HepG2 (cell line): ENCODE measurements around the gene CMTR2. TPM values are rescaled to one million over a fixed set of nuclear protein-coding genes. Genes with fewer than 3 reads are reported as not detected.

ENCODE experiments used
- ATAC-seq: fragments of 200-7000 bp; cut with Tn5 transposase; 3 replicates; pipeline ENCODE4 v1.9.1; 2020; ENCODE audit warnings: mild to moderate bottlenecking, moderate library complexity
- BruUV-seq: library from RNA; stranded (reverse); fragments of 400-500 nt; replicated peaks from 2 replicates; lab custom pipeline; 2021; lab: Mats Ljungman, UMichigan
- CTCF ChIA-PET: fragments of 300-600 bp; formaldehyde crosslinking; extraction: SDS; loops from one replicate; lab custom pipeline; 2021; ENCODE audit warnings: low total read pairs, inconsistent platforms, low intra/inter-chr PET ratio; lab: Yijun Ruan, JAX
- POLR2A ChIA-PET: fragments of 350-600 bp; sonication (Branson Sonifier 250); formaldehyde crosslinking; loops from one replicate; lab custom pipeline; 2020; ENCODE audit warnings: antibody characterized with exemption, inconsistent platforms; lab: Yijun Ruan, JAX
- DNase-seq: peaks from one replicate; pipeline ENCODE4 v3.0.0-alpha.2; 2015; ENCODE audit warnings: low spot score
- FAIRE-seq: peaks from 3 replicates; lab custom pipeline; 2011; peaks lifted over from hg19 to GRCh38; lab: Jason Lieb, UNC
- H2AFZ ChIP-seq: one replicate; pipeline ENCODE4 v1.6.1; 2011; ENCODE audit warnings: low read length, inconsistent platforms
- H3K27ac ChIP-seq: fragments of 300-600 bp; 3 replicates; pipeline ENCODE4 v1.8.0; 2011; ENCODE audit warnings: mixed run types, mild to moderate bottlenecking, mixed read lengths, low read length, inconsistent platforms; ENCODE audit not compliant: insufficient read depth; ENCODE audit errors: extremely low read length
- H3K27me3 ChIP-seq, 2 experiments: fragments of 200-600 bp in 1 of 2; 2 replicates in 1 of 2; 3 replicates in 1 of 2; pipeline versions ENCODE4 v1.6.0 to v1.8.0; 2011; ENCODE audit warnings: low read length in 2 of 2, mild to moderate bottlenecking in 2 of 2, moderate library complexity in 2 of 2, inconsistent platforms in 1 of 2; ENCODE audit not compliant: insufficient read depth in 2 of 2, control insufficient read depth in 1 of 2
- H3K36me3 ChIP-seq, 2 experiments: fragments of 200-600 bp in 1 of 2; replicated peaks in 1 of 2; 2 replicates in 1 of 2; 3 replicates in 1 of 2; pipeline versions ENCODE4 v1.5.1 to v1.8.0; 2011; ENCODE audit warnings: low read length in 2 of 2, inconsistent platforms in 1 of 2; ENCODE audit not compliant: insufficient read depth in 2 of 2, control insufficient read depth in 1 of 2
- H3K4me1 ChIP-seq: 2 replicates; pipeline ENCODE4 v1.5.1; 2012; ENCODE audit warnings: low read length, inconsistent platforms; ENCODE audit not compliant: insufficient read depth
- H3K4me2 ChIP-seq: 2 replicates; pipeline ENCODE4 v1.6.0; 2011; ENCODE audit warnings: low read depth, low read length, inconsistent platforms
- H3K4me3 ChIP-seq, 3 experiments: fragments of 200-600 bp in 1 of 3; sonication (generic), shearing (Covaris generic) in 1 of 3; replicated peaks in 1 of 3; 2 replicates each; pipeline ENCODE4 v1.5.1; 2011 to 2016; ENCODE audit warnings: low read length in 3 of 3, inconsistent platforms in 2 of 3, low read depth in 2 of 3, mild to moderate bottlenecking in 2 of 3, control low read depth in 1 of 3, mixed read lengths in 1 of 3; ENCODE audit not compliant: insufficient read depth in 1 of 3
- H3K79me2 ChIP-seq: one replicate; pipeline ENCODE4 v1.6.1; 2011; ENCODE audit warnings: low read length, inconsistent platforms; ENCODE audit not compliant: insufficient read depth
- H3K9ac ChIP-seq: 2 replicates; pipeline ENCODE4 v1.6.0; 2011; ENCODE audit warnings: mild to moderate bottlenecking, low read depth, low read length, inconsistent platforms; ENCODE audit not compliant: insufficient read depth
- H3K9me3 ChIP-seq: 2 replicates; pipeline ENCODE4 v1.5.1; 2012; ENCODE audit warnings: mild to moderate bottlenecking, low read length
- H4K20me1 ChIP-seq: 2 replicates; pipeline ENCODE4 v1.6.0; 2011; ENCODE audit warnings: inconsistent platforms, mild to moderate bottlenecking, low read length, moderate library complexity; ENCODE audit not compliant: insufficient read depth
- ARID2 ChIP-seq: sonication (generic); formaldehyde crosslinking; IDR thresholded peaks from 2 replicates; pipeline ENCODE4 v1.8.1; 2022; ENCODE audit warnings: mild to moderate bottlenecking, missing genetic modification reagents, borderline replicate concordance
- CREB1 ChIP-seq, 2 experiments: fragments of 450-650 bp in 1 of 2; IDR thresholded peaks; 2 replicates each; pipeline ENCODE4 v1.6.1; 2016 to 2017; ENCODE audit warnings: control low read depth in 1 of 2, mild to moderate bottlenecking in 1 of 2, missing compliant biosample characterization in 1 of 2, missing genetic modification characterization in 1 of 2
- FOSL2 ChIP-seq: sonication (generic); formaldehyde crosslinking; IDR thresholded peaks from 2 replicates; pipeline ENCODE4 v1.4.0; 2020; ENCODE audit warnings: missing genetic modification reagents
- GABPA ChIP-seq, 2 experiments: IDR thresholded peaks; 2 replicates each; pipeline ENCODE4 v1.6.1; 2011 to 2016; ENCODE audit warnings: low read depth in 2 of 2, low read length in 1 of 2, missing biosample characterization in 1 of 2, missing genetic modification characterization in 1 of 2
- HNRNPH1 ChIP-seq: fragments of 200-400 bp; formaldehyde crosslinking; optimal IDR thresholded peaks from 2 replicates; pipeline ENCODE3; 2017; ENCODE audit warnings: mild to moderate bottlenecking, low read depth, low read length
- KDM2A ChIP-seq: sonication (generic); formaldehyde crosslinking; IDR thresholded peaks from 2 replicates; pipeline ENCODE4 v1.4.0; 2020; ENCODE audit warnings: low read depth, missing genetic modification reagents, borderline replicate concordance
- LCORL ChIP-seq, 2 experiments: fragments of 450-650 bp in 1 of 2; sonication (generic) in 1 of 2; formaldehyde crosslinking in 1 of 2; IDR thresholded peaks; 2 replicates each; pipeline versions ENCODE4 v1.5.0 to v1.6.1; 2017 to 2020; ENCODE audit warnings: antibody characterized with exemption in 1 of 2, missing genetic modification reagents in 1 of 2
- NR2F1 ChIP-seq, 2 experiments: fragments of 450-650 bp in 1 of 2; formaldehyde crosslinking in 1 of 2; IDR thresholded peaks; 2 replicates each; pipeline versions ENCODE4 v1.5.0 to v1.6.1; 2016 to 2020; ENCODE audit warnings: mild to moderate bottlenecking in 1 of 2, missing compliant biosample characterization in 1 of 2, missing genetic modification reagents in 1 of 2, moderate library complexity in 1 of 2
- NR2F6 ChIP-seq, 2 experiments: IDR thresholded peaks; 2 replicates each; pipeline ENCODE4 v1.6.1; 2016; ENCODE audit warnings: antibody characterized with exemption in 1 of 2, mild to moderate bottlenecking in 1 of 2
- PRPF4 ChIP-seq: fragments of 200-400 bp; formaldehyde crosslinking; IDR thresholded peaks from 2 replicates; pipeline ENCODE4 v1.6.1; 2016; ENCODE audit warnings: low read length, low read depth; ENCODE audit not compliant: poor library complexity, severe bottlenecking
- TEAD3 ChIP-seq: optimal IDR thresholded peaks from 2 replicates; pipeline ENCODE3; 2016; ENCODE audit warnings: borderline replicate concordance
- TRIM24 ChIP-seq: sonication (generic); formaldehyde crosslinking; IDR thresholded peaks from 2 replicates; pipeline ENCODE4 v1.8.0; 2022; ENCODE audit warnings: mild to moderate bottlenecking, missing genetic modification reagents
- ZIK1 ChIP-seq: sonication (generic); formaldehyde crosslinking; IDR thresholded peaks from 2 replicates; pipeline ENCODE4 v1.5.0; 2020; ENCODE audit warnings: mild to moderate bottlenecking, low read depth, missing genetic modification reagents, borderline replicate concordance
- ZNF335 ChIP-seq: sonication (generic); formaldehyde crosslinking; IDR thresholded peaks from 2 replicates; pipeline ENCODE4 v1.4.0; 2020; ENCODE audit warnings: missing genetic modification reagents
- ZNF670 ChIP-seq: sonication (generic); formaldehyde crosslinking; IDR thresholded peaks from 2 replicates; pipeline ENCODE4 v1.8.0; 2022; ENCODE audit warnings: mild to moderate bottlenecking, missing genetic modification reagents, borderline replicate concordance
- ZNF737 ChIP-seq: sonication (generic); formaldehyde crosslinking; IDR thresholded peaks from 2 replicates; pipeline ENCODE4 v1.5.0; 2020; ENCODE audit warnings: missing genetic modification reagents, mild to moderate bottlenecking, borderline replicate concordance
- WGBS: methylation state at CpG from one replicate; pipeline ENCODE4 v1.1.6; 2017; ENCODE audit warnings: low lambda C conversion rate; 5-methylcytosine and 5-hydroxymethylcytosine counted together
- in situ Hi-C: cut with HindIII; loops from 2 replicates; pipeline ENCODE4 v1.10.0; 2017; ENCODE audit warnings: low pct_unique_long_range_greater_than_20kb; ENCODE audit not compliant: extremely low pct_ligation_motif_present
- intact Hi-C: fragments of 100-400 bp; cut with micrococcal nuclease; formaldehyde crosslinking; loops from one replicate; pipeline ENCODE4 v1.10.0; 2022; ENCODE audit not compliant: unreplicated experiment
- polyA plus RNA-seq, 8 experiments: library from polyadenylated mRNA; depleted of rRNA in 3 of 8; stranded (reverse) in 7 of 8; unstranded in 1 of 8; fragments of >200 nt; fragmentation: Illumina TruSeq in 4 of 8; extraction: Trizol in 4 of 8; gene quantifications; 2 replicates each; pipeline versions ENCODE4 v1.2.1 to v1.2.3, GENCODE V29; 2011 to 2016; ENCODE audit warnings: low read depth in 4 of 8, missing spikeins in 1 of 8, mixed read lengths in 1 of 8; ENCODE audit not compliant: insufficient read depth in 1 of 8
- total RNA-seq, 5 experiments: library from RNA; depleted of rRNA; stranded (reverse); fragments of >200 nt; fragmentation: Illumina TruSeq; extraction: Trizol; gene quantifications; 2 replicates each; pipeline ENCODE4 v1.2.3, GENCODE V29; 2016; ENCODE audit warnings: low read depth in 1 of 5
- TF ChIP-seq, protein P1 (sequence below): sonication (generic); formaldehyde crosslinking; conservative IDR thresholded peaks from 2 replicates; pipeline ENCODE4 v1.4.0; 2020; ENCODE audit warnings: missing genetic modification reagents
- TF ChIP-seq, protein P2 (sequence below): sonication (generic); formaldehyde crosslinking; IDR thresholded peaks from 2 replicates; pipeline ENCODE4 v1.4.0; 2020; ENCODE audit warnings: missing genetic modification reagents, mild to moderate bottlenecking, borderline replicate concordance
- TF ChIP-seq, protein P3 (sequence below): IDR thresholded peaks from 2 replicates; pipeline ENCODE4 v1.6.1; 2018; ENCODE audit warnings: missing genetic modification reagents, mild to moderate bottlenecking, missing compliant biosample characterization

Gene CMTR2
- total and polyA plus RNA-seq, 2 of the 13 experiments (the other 11 are each of a cell fraction or from before 2014, with no cell fraction given) = 15.0 to 19.9 TPM

DNA sequence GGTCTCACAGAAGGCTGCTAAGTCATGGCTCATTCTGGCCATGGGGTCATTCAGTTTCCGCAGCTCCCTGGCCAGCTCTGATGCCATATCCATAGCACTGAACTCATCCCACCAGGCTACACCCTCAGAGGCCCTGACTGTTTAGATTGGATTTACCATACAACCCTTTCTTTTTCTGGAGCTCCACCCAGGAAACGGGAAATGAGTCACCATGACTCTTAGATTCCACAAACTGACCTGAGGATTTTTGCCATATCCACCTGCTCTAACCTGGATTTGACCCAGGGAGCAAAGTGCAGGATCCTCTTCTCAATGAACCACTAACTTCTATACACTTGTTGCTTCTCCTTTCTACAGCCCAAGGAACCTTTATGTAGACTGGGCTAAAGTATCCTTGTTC is 49.0 kb upstream of the CMTR2 start (continued):
- TF ChIP-seq ARID2 (CRISPR knock-in tag) (no peak), FOSL2 (CRISPR knock-in tag) (peak; percentile 91), HNRNPH1 (no peak), NR2F1 (CRISPR knock-in tag; IDR thresholded peaks at IDR 0.05) (peak in 1 of 2 experiments; percentile 20; a peak in 1 of 4 replicates), NR2F6 (IDR thresholded peaks at IDR 0.05) (peak; percentile 40; the same call in 1 of the 2 replicates), NR2F6 (CRISPR knock-in tag; IDR thresholded peaks at IDR 0.05) (peak; percentile 48; the same call in 1 of the 2 replicates), CREB1 (IDR thresholded peaks at IDR 0.05) (no peak), CREB1 (CRISPR knock-in tag; IDR thresholded peaks at IDR 0.05) (peak; percentile 36; the same call in 1 of the 2 replicates), TEAD3 (CRISPR knock-in tag) (peak; percentile 6), GABPA (IDR thresholded peaks at IDR 0.05; ENCODE audit: low read depth, low read length) (no peak), GABPA (CRISPR knock-in tag; IDR thresholded peaks at IDR 0.05; ENCODE audit: low read depth) (peak; percentile 73)

DNA sequence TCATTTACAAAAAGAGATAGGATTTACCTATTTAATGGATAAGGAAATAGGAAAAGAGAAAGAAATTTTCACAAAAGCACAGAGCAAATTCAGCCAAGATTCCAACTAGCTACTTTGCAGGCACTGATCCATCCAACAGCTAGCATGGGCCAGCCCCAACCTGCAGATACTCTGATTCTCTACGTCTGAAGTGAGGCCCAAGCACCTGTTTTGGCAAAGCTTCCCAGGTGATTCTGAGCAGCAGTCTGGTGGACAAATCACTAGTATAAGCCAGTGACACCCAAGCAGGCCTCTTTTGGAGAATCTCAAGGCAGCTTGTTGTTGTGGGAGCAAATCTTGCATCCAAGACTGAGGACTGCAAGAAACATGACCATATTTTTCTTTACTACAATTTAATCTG is 48.4 kb upstream of the CMTR2 start:
- Histone ChIP-seq H3K27me3 (peaks cover 0 to 18% of the 10 kb centered on the region in 2 experiments; a peak in 2 of 5 replicates), H3K79me2 (no peaks in the 10 kb centered on the region), H3K4me1 (peaks cover 17% of the 10 kb centered on the region), H4K20me1 (no peaks in the 10 kb centered on the region), H3K4me2 (0 out of 2 replicates have a peak overlapping the region, but pooled peaks have one; percentile 33), H3K27ac (no peak overlapping the region), H2AFZ (no peak overlapping the region), H3K36me3 (no peaks in the 10 kb centered on the region), H3K4me3 (no peak overlapping the region), H3K9ac (no peak overlapping the region), H3K9me3 (no peaks in the 10 kb centered on the region)
- ATAC-seq (no peak), DNase-seq (no peak), FAIRE-seq (no peak)
- no TSS peak for BruUV-seq
- intact Hi-C loops = no loop called here
- no peak for TF ChIP-seq KDM2A (CRISPR knock-in tag)
- no peak for TF ChIP-seq TRIM24
- no peak for TF ChIP-seq PRPF4
- no peak for TF ChIP-seq ZIK1 (CRISPR knock-in tag)
- TF ChIP-seq ZNF670 (CRISPR knock-in tag) = no peak
- TF ChIP-seq, protein P1, sequence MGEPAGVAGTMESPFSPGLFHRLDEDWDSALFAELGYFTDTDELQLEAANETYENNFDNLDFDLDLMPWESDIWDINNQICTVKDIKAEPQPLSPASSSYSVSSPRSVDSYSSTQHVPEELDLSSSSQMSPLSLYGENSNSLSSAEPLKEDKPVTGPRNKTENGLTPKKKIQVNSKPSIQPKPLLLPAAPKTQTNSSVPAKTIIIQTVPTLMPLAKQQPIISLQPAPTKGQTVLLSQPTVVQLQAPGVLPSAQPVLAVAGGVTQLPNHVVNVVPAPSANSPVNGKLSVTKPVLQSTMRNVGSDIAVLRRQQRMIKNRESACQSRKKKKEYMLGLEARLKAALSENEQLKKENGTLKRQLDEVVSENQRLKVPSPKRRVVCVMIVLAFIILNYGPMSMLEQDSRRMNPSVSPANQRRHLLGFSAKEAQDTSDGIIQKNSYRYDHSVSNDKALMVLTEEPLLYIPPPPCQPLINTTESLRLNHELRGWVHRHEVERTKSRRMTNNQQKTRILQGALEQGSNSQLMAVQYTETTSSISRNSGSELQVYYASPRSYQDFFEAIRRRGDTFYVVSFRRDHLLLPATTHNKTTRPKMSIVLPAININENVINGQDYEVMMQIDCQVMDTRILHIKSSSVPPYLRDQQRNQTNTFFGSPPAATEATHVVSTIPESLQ (CRISPR knock-in tag) = no peak
- TF ChIP-seq LCORL (IDR thresholded peaks at IDR 0.05) = no peak
- TF ChIP-seq LCORL (CRISPR knock-in tag; IDR thresholded peaks at IDR 0.05) = no peak
- TF ChIP-seq, protein P2, sequence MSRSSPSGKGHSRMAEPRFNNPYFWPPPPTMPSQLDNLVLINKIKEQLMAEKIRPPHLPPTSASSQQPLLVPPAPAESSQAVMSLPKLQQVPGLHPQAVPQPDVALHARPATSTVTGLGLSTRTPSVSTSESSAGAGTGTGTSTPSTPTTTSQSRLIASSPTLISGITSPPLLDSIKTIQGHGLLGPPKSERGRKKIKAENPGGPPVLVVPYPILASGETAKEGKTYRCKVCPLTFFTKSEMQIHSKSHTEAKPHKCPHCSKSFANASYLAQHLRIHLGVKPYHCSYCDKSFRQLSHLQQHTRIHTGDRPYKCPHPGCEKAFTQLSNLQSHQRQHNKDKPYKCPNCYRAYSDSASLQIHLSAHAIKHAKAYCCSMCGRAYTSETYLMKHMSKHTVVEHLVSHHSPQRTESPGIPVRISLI (CRISPR knock-in tag) = no peak
- TF ChIP-seq, protein P3, sequence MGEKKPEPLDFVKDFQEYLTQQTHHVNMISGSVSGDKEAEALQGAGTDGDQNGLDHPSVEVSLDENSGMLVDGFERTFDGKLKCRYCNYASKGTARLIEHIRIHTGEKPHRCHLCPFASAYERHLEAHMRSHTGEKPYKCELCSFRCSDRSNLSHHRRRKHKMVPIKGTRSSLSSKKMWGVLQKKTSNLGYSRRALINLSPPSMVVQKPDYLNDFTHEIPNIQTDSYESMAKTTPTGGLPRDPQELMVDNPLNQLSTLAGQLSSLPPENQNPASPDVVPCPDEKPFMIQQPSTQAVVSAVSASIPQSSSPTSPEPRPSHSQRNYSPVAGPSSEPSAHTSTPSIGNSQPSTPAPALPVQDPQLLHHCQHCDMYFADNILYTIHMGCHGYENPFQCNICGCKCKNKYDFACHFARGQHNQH (CRISPR knock-in tag) = no peak
- no peak for TF ChIP-seq ZNF335 (CRISPR knock-in tag)
- TF ChIP-seq ZNF737 = no peak
- WGBS = 0% methylated on average over 1 of the region's 1 CpG
- CTCF ChIA-PET = no interaction called here
- POLR2A ChIA-PET = no interaction called here
- in situ Hi-C loops = no loop called here
